Right cardiac atrium (tissue), 5 donors: ENCODE results near the gene HOXB2. TPM values are rescaled to one million over a fixed set of nuclear protein-coding genes. Genes with fewer than 3 reads are reported as not detected.
"Not testable (repeated sequence)": the region's sequence is repeated elsewhere in the genome, so short reads cannot be mapped to it uniquely, and the experiment has no call there.

Experiments
- ATAC-seq, 2 donors: fragments of 200-7000 bp; cut with Tn5 transposase; one replicate each; pipeline versions ENCODE4 v1.8.0 to v1.9.1; 2020; ENCODE audit warnings: moderate library complexity in 2 of 2, mild to moderate bottlenecking in 1 of 2
- DNase-seq, 3 donors: peaks; one replicate each; pipeline ENCODE4 v3.0.0-alpha.2; 2020
- H3K27ac ChIP-seq: one replicate; pipeline ENCODE4 v1.5.1; 2013; ENCODE audit warnings: mild to moderate bottlenecking, low read length, control low read depth, moderate library complexity
- H3K27me3 ChIP-seq: one replicate; pipeline ENCODE4 v1.6.1; 2013; ENCODE audit not compliant: control insufficient read depth, insufficient read depth
- H3K4me1 ChIP-seq: one replicate; pipeline ENCODE4 v1.6.1; 2013; ENCODE audit warnings: low read length; ENCODE audit not compliant: control insufficient read depth, insufficient read depth
- H3K4me3 ChIP-seq: one replicate; pipeline ENCODE4 v1.5.1; 2013; ENCODE audit warnings: low read length, control low read depth
- H3K9me3 ChIP-seq: one replicate; pipeline ENCODE4 v1.6.1; 2013; ENCODE audit warnings: low read length; ENCODE audit not compliant: control insufficient read depth
- WGBS: extraction: QIAGEN DNeasy Blood & Tissue Kit; methylation state at CpG from one replicate; pipeline ENCODE4 v1.1.7; 2013; 5-methylcytosine and 5-hydroxymethylcytosine counted together
- intact Hi-C, 4 donors: fragments of 100-400 bp; cut with DNase I; formaldehyde crosslinking; loops; one replicate each; pipeline versions ENCODE4 v1.11.0 to v1.14.0; 2022 to 2023
- polyA plus RNA-seq: library from polyadenylated mRNA; stranded (reverse); fragments of 200-250 nt; gene quantifications from one replicate; pipeline ENCODE4 v1.2.3, GENCODE V29; 2013
- total RNA-seq, 4 donors: library from RNA; stranded (reverse); fragmentation: NEBNext Ultra II Directional; extraction: Animal tissue kit (Norgen Biotek cat#: 25700); gene quantifications; one replicate each; pipeline ENCODE4 v1.2.1, GENCODE V29; 2021
- donor health status: healthy with polysubstance abuse.
- donor health status: DM: no; HTN: yes; CAD: no.
- donor health status: DM: no; HTN: no; CAD: no.
- donor health status: DM: no; HTN: yes; CAD: no; lungs with severe emphysema.
- donor health status: DM: yes; HTN: yes; CAD: no.

HOXB2 gene
- total and polyA plus RNA-seq, 5 donors: 2.4 to 9.9 (median 5.5) TPM

- intact Hi-C loops: no loop called here
- Histone ChIP-seq H3K4me1 (peaks cover 4% of the 10 kb centered on the region), H3K27ac (no peak overlapping the region), H3K4me3 (no peak overlapping the region), H3K9me3 (no peaks in the 10 kb centered on the region), H3K27me3 (no peaks in the 10 kb centered on the region)
- 67% methylated on average over 1 of the region's 1 CpG for WGBS
- DNase-seq: no peak
- ATAC-seq: no peak
These were observed 24.3 kb downstream of the HOXB2 start for GRCh38 chr17:48520631-48521079.

- no peaks in the 10 kb centered on the region for H3K27me3 ChIP-seq
- H3K4me3 ChIP-seq: no peak overlapping the region
- H3K27ac ChIP-seq: no peak overlapping the region
- 77% methylated on average over 5 of the region's 5 CpGs for WGBS
- DNase-seq (no peak), ATAC-seq (no peak)
- intact Hi-C loops: no loop called here
- H3K9me3 ChIP-seq: no peaks in the 10 kb centered on the region
- peaks cover 4% of the 10 kb centered on the region for H3K4me1 ChIP-seq
These were observed 25.5 kb downstream of the HOXB2 start for GRCh38 chr17:48519427-48519826.

- Histone ChIP-seq H3K9me3 (no peaks in the 10 kb centered on the region), H3K27ac (no peak overlapping the region), H3K27me3 (no peaks in the 10 kb centered on the region), H3K4me1 (peaks cover 4% of the 10 kb centered on the region), H3K4me3 (no peak overlapping the region)
- WGBS: 42% methylated on average over 3 of the region's 3 CpGs
- no peak for ATAC-seq
- intact Hi-C loops: no loop called here
- DNase-seq: no peak
These were observed 27.4 kb downstream of the HOXB2 start for GRCh38 chr17:48517478-48517877.

- ATAC-seq: no peak
- H3K27me3 ChIP-seq: peaks cover 2% of the 10 kb centered on the region
- 76% methylated on average over 3 of the region's 3 CpGs for WGBS
- H3K9me3 ChIP-seq: no peaks in the 10 kb centered on the region
- intact Hi-C loops: no loop called here
- DNase-seq: no peak
- H3K4me3 ChIP-seq: no peak overlapping the region
- no peak overlapping the region for H3K27ac ChIP-seq
- no peaks in the 10 kb centered on the region for H3K4me1 ChIP-seq
These were observed 28.7 kb downstream of the HOXB2 start for GRCh38 chr17:48515925-48516900.

GRCh38 chr17:48514477-48514876, 30.4 kb downstream of the HOXB2 start:
- Histone ChIP-seq H3K27ac (no peak overlapping the region), H3K27me3 (peaks cover 2% of the 10 kb centered on the region), H3K4me1 (no peaks in the 10 kb centered on the region), H3K4me3 (no peak overlapping the region), H3K9me3 (no peaks in the 10 kb centered on the region)
- WGBS: 76% methylated on average over 2 of the region's 2 CpGs
- ATAC-seq (no peak), DNase-seq (no peak)
- intact Hi-C loops: no loop called here

GRCh38 chr17:48513666-48514455, 31.0 kb downstream of the HOXB2 start:
- peaks cover 2% of the 10 kb centered on the region for H3K27me3 ChIP-seq
- no peaks in the 10 kb centered on the region for H3K9me3 ChIP-seq
- H3K4me1 ChIP-seq: no peaks in the 10 kb centered on the region
- ATAC-seq (no peak), DNase-seq (no peak)
- 52% methylated on average over 6 of the region's 6 CpGs for WGBS
- intact Hi-C loops: no loop called here
- H3K4me3 ChIP-seq: no peak overlapping the region
- no peak overlapping the region for H3K27ac ChIP-seq

GRCh38 chr17:48513097-48513496, 31.8 kb downstream of the HOXB2 start:
- H3K9me3 ChIP-seq: no peaks in the 10 kb centered on the region
- H3K27ac ChIP-seq: no peak overlapping the region
- ATAC-seq: no peak
- DNase-seq: no peak
- intact Hi-C loops: no loop called here
- peaks cover 2% of the 10 kb centered on the region for H3K27me3 ChIP-seq
- whole genome bisulfite sequencing: 32% methylated on average over 7 of the region's 7 CpGs
- no peaks in the 10 kb centered on the region for H3K4me1 ChIP-seq
- no peak overlapping the region for H3K4me3 ChIP-seq

- no peaks in the 10 kb centered on the region for H3K9me3 ChIP-seq
- H3K4me1 ChIP-seq: no peaks in the 10 kb centered on the region
- no peak for DNase-seq
- no peak overlapping the region for H3K4me3 ChIP-seq
- 88% methylated on average over 7 of the region's 7 CpGs for WGBS
- intact Hi-C loops: no loop called here
- H3K27me3 ChIP-seq: peaks cover 2% of the 10 kb centered on the region
- ATAC-seq: no peak
- no peak overlapping the region for H3K27ac ChIP-seq
These were observed 33.9 kb downstream of the HOXB2 start for GRCh38 chr17:48510761-48511604.

- intact Hi-C loops: no loop called here
These were observed 34.5 kb downstream of the HOXB2 start for GRCh38 chr17:48510381-48510760.

GRCh38 chr17:48509708-48510107, 35.2 kb downstream of the HOXB2 start:
- ATAC-seq, H3K4me1 ChIP-seq, H3K27ac ChIP-seq, intact Hi-C loops, DNase-seq, H3K27me3 ChIP-seq, H3K9me3 ChIP-seq, H3K4me3 ChIP-seq: not testable (repeated sequence)
- 97% methylated on average over 7 of the region's 7 CpGs for WGBS

More at GRCh38 chr17:48510381-48510760, 34.5 kb downstream of the HOXB2 start:
- Histone ChIP-seq H3K27me3 (peaks cover 2% of the 10 kb centered on the region), H3K4me3 (no peak overlapping the region), H3K9me3 (no peaks in the 10 kb centered on the region), H3K4me1 (no peaks in the 10 kb centered on the region), H3K27ac (no peak overlapping the region)
- DNase-seq: no peak
- no peak for ATAC-seq
- 91% methylated on average over 2 of the region's 2 CpGs for WGBS
